Esophagus muscularis mucosa (tissue), 4 donors: ENCODE data around the gene HAPLN3. TPM values are rescaled to one million over a fixed set of nuclear protein-coding genes. Genes with fewer than 3 reads are reported as not detected.

Source experiments
- DNase-seq: peaks from one replicate; pipeline ENCODE4 v3.0.0-alpha.2; 2017; ENCODE audit errors: extremely low spot score
- H3K27ac ChIP-seq, 4 donors: fragments of 200-600 bp; sonication (generic); replicated peaks in 1 of 4; 1 replicate in 3 of 4; 2 replicates in 1 of 4; pipeline ENCODE4 v1.5.1; 2016 to 2019; ENCODE audit warnings: mild to moderate bottlenecking in 1 of 4
- H3K27me3 ChIP-seq, 4 donors: fragments of 200-600 bp; sonication (generic); one replicate each; pipeline versions ENCODE4 v1.5.1 to v1.6.0; 2016 to 2019
- H3K36me3 ChIP-seq, 4 donors: fragments of 200-600 bp; sonication (generic); one replicate each; pipeline ENCODE4 v1.5.1; 2016 to 2019
- H3K4me1 ChIP-seq, 4 donors: fragments of 200-600 bp; sonication (generic); one replicate each; pipeline ENCODE4 v1.5.1; 2016 to 2019
- H3K4me3 ChIP-seq, 4 donors: fragments of 200-600 bp; sonication (generic); 1 replicate in 2 of 4; 2 replicates in 2 of 4; pipeline ENCODE4 v1.5.1; 2016 to 2019; ENCODE audit warnings: mild to moderate bottlenecking in 4 of 4, moderate library complexity in 1 of 4
- H3K9me3 ChIP-seq, 4 donors: fragments of 200-600 bp; sonication (generic); 1 replicate in 3 of 4; 2 replicates in 1 of 4; pipeline ENCODE4 v1.5.1; 2016 to 2019
- CTCF ChIP-seq, 3 experiments: fragments of 200-600 bp in 2 of 3; fragments of 450-650 bp in 1 of 3; sonication (generic) in 2 of 3; IDR thresholded peaks; one replicate each; pipeline ENCODE4 v1.5.1; 2017 to 2019; ENCODE audit warnings: antibody characterized with exemption in 3 of 3, mild to moderate bottlenecking in 2 of 3, moderate library complexity in 1 of 3
- EP300 ChIP-seq: sonication (generic); formaldehyde crosslinking; IDR thresholded peaks from one replicate; pipeline ENCODE4 v1.6.1; 2017; ENCODE audit warnings: antibody characterized with exemption
- POLR2A ChIP-seq: fragments of 450-650 bp; IDR thresholded peaks from one replicate; pipeline ENCODE4 v1.6.1; 2017; ENCODE audit warnings: antibody characterized with exemption, moderate library complexity, mild to moderate bottlenecking, low read depth
- POLR2AphosphoS5 ChIP-seq, 2 donors: sonication (generic); formaldehyde crosslinking; IDR thresholded peaks; one replicate each; pipeline ENCODE4 v1.6.1; 2017; ENCODE audit warnings: antibody characterized with exemption in 2 of 2
- WGBS: methylation state at CpG from one replicate; pipeline ENCODE4 v1.1.5; 2018; 5-methylcytosine and 5-hydroxymethylcytosine counted together
- intact Hi-C: fragments of 100-400 bp; cut with DNase I; formaldehyde crosslinking; loops from one replicate; pipeline ENCODE4 v1.15.1; 2023
- total RNA-seq, 4 donors: library from RNA; depleted of rRNA; stranded (reverse); fragments of >200 nt; gene quantifications; one replicate each; pipeline versions ENCODE4 v1.1.0 to v1.2.1, GENCODE V29; 2016

Gene HAPLN3
- total RNA-seq, 4 donors from 2014 or later: 5.0 to 13.4 (median 9.9) TPM

- no peak for DNase-seq
- WGBS: 61% methylated on average over 8 of the region's 8 CpGs
- Histone ChIP-seq H3K4me3 (no peak overlapping the region), H3K27me3 (no peaks in the 10 kb centered on the region), H3K9me3 (no peaks in the 10 kb centered on the region), H3K4me1 (peaks cover 0 to 6% (median 0%) of the 10 kb centered on the region in 4 donors), H3K36me3 (no peaks in the 10 kb centered on the region), H3K27ac (no peak overlapping the region)
- TF ChIP-seq POLR2A: no peak
- intact Hi-C loops: loop anchor here (5.0 kb wide), 1 partner anchor 176 kb away; no protein-coding TSS in a partner anchor
Measured at GRCh38 chr15:88833731-88834100, 61.6 kb downstream of the HAPLN3 start.

- DNase-seq: no peak
- TF ChIP-seq POLR2AphosphoS5 (IDR thresholded peaks at IDR 0.05) (no peak), POLR2A (no peak), CTCF (IDR thresholded peaks at IDR 0.05) (no peak), EP300 (no peak)
- no peaks in the 10 kb centered on the region for H3K9me3 ChIP-seq
- H3K36me3 ChIP-seq: no peaks in the 10 kb centered on the region
- no peak overlapping the region for H3K4me3 ChIP-seq
- peaks cover 0 to 6% (median 0%) of the 10 kb centered on the region in 4 donors for H3K4me1 ChIP-seq
- H3K27ac ChIP-seq: no peak overlapping the region
- no peaks in the 10 kb centered on the region for H3K27me3 ChIP-seq
- intact Hi-C loops: loop anchor here (5.0 kb wide), 1 partner anchor 176 kb away; no protein-coding TSS in a partner anchor
- 78% methylated on average over 12 of the region's 12 CpGs for WGBS
Measured at GRCh38 chr15:88832820-88833730, 62.3 kb downstream of the HAPLN3 start.

DNA sequence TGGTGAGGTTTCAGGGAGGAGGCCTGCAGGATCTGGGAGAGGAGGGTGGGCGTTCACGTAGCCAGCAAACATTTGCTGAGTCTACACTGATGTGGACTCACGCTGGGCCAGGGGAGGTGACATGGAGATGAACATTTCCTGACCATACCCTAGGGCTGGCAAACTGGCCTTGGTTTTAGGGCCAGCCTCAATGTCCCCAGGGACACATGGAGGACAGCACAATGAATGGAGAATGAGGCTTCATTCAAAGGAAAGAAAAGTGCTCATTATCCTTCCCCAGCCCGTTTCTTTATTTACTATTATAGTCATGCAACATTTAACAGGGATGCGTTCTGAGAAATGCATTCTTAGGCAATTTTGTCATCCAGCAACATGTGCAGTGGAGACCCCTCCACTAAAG is 65.3 kb downstream of the HAPLN3 start:
- H3K4me3 ChIP-seq: no peak overlapping the region
- no peaks in the 10 kb centered on the region for H3K9me3 ChIP-seq
- H3K27ac ChIP-seq: no peak overlapping the region
- 59% methylated on average over 5 of the region's 5 CpGs for WGBS
- TF ChIP-seq POLR2AphosphoS5 (IDR thresholded peaks at IDR 0.05): no peak
- TF ChIP-seq POLR2A: no peak
- no peak for TF ChIP-seq EP300
- TF ChIP-seq CTCF (IDR thresholded peaks at IDR 0.05): no peak
- H3K4me1 ChIP-seq: peaks cover 0 to 6% (median 0%) of the 10 kb centered on the region in 4 donors
- intact Hi-C loops: loop anchor here (5.0 kb wide), 1 partner anchor 173 kb away; no protein-coding TSS in a partner anchor
- H3K27me3 ChIP-seq: no peaks in the 10 kb centered on the region
- DNase-seq: no peak
- no peaks in the 10 kb centered on the region for H3K36me3 ChIP-seq

- Histone ChIP-seq H3K27ac (no peak overlapping the region), H3K4me3 (no peak overlapping the region), H3K27me3 (peaks cover 0 to 4% (median 0%) of the 10 kb centered on the region in 4 donors), H3K9me3 (no peaks in the 10 kb centered on the region), H3K36me3 (no peaks in the 10 kb centered on the region), H3K4me1 (no peaks in the 10 kb centered on the region)
- TF ChIP-seq EP300: no peak
- no peak for TF ChIP-seq POLR2AphosphoS5 (IDR thresholded peaks at IDR 0.05)
- TF ChIP-seq CTCF (IDR thresholded peaks at IDR 0.05): no peak
- intact Hi-C loops: no loop called here
- 80% methylated on average over 5 of the region's 5 CpGs for WGBS
- DNase-seq: no peak
Measured at GRCh38 chr15:88828791-88829190, 66.6 kb downstream of the HAPLN3 start.

Other genes starting within 250 kb of the HAPLN3 start
- gene ACAN, start 92.1 kb downstream of the HAPLN3 start, total RNA-seq: under 1 TPM in 3 of 4 donors, not detected in 1; under 0.01 to 0.11 (median 0.06) TPM
- 100 to 1,000 TPM; 355 to 614 (median 564) TPM for gene MFGE8, start 17.8 kb upstream of the HAPLN3 start, total RNA-seq
- 10 to 100 TPM; 49.8 to 82.3 (median 72.1) TPM for gene ABHD2, start 192.9 kb upstream of the HAPLN3 start, total RNA-seq